Measurements from ENCODE around the gene ZNF467.

ZNF467 gene

DNA sequence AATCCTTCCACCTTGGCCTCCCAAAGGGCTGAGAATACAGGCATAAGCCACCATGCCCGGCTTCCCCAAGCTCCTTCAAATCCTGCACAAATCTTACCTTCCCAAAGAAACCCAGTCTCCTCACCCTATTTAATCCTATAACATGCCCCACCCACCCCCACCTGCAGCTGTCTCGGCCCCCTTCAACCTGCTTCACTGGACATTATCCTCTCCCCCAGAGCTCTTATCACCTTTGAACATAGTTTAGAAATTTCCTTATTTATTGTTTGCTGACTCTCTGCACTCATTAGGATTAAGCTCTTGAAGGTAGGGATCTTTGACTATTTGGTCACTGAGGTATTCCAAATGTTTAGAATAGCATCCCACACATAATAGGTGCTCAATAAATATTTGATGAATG lies 3.5 kb downstream of the ZNF467 start:
- ChIA-PET CTCF (no interaction called here), POLR2A (ENCODE audit: low non-redundant PET) (no interaction called here)
- TF ChIP-seq, protein P1, sequence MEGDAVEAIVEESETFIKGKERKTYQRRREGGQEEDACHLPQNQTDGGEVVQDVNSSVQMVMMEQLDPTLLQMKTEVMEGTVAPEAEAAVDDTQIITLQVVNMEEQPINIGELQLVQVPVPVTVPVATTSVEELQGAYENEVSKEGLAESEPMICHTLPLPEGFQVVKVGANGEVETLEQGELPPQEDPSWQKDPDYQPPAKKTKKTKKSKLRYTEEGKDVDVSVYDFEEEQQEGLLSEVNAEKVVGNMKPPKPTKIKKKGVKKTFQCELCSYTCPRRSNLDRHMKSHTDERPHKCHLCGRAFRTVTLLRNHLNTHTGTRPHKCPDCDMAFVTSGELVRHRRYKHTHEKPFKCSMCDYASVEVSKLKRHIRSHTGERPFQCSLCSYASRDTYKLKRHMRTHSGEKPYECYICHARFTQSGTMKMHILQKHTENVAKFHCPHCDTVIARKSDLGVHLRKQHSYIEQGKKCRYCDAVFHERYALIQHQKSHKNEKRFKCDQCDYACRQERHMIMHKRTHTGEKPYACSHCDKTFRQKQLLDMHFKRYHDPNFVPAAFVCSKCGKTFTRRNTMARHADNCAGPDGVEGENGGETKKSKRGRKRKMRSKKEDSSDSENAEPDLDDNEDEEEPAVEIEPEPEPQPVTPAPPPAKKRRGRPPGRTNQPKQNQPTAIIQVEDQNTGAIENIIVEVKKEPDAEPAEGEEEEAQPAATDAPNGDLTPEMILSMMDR (conservative IDR thresholded peaks at IDR 0.05; ENCODE audit: low read depth) = no peak
- H3K27ac ChIP-seq = no peak overlapping the region
- DNase-seq (ENCODE audit: low spot score) = no peak

DNA sequence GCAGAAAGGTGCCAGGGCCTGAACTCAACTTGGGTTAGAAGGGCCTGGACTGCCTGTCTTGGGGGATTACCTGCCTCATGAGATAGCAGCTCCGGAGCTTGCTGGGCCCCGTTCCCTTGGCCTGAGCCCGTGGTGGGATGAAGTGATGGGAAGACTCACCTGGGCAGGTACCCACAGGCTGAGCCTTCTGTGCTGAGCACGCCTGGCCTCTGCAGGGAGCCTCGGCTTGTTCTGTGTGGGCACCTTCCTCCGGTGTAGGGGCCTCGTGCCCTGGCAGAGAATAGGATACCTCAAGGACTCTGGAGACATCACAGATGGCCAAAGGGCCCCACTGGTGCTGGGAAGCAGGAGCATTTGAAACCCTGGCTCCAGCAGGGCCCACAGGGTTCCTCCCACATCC lies 4.5 kb downstream of the ZNF467 start:
- TF ChIP-seq, protein P1 (conservative IDR thresholded peaks at IDR 0.05; ENCODE audit: low read depth) = no peak
- ChIA-PET CTCF (no interaction called here), POLR2A (ENCODE audit: low non-redundant PET) (no interaction called here)
- no peak for DNase-seq (ENCODE audit: low spot score)
- no peak overlapping the region for H3K27ac ChIP-seq

DNA sequence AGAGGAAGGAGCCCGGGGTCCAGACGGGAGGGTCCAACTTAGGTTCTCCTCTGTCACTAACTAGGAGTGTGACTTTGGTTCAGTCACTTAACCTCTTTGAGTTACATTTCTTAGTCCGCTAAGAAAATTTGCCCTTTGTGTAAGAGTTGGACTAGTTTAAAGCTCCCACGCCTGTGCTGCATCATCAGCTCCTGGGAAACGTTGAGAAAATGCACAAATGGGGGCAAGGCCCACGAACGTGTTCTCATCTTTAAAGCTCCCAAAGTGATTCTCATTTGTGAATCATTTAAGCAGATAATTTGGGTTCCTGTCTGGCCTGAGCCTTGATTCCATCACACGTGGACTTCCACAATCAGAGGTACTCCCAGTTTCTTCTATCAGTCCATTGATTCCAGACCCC lies 6.3 kb downstream of the ZNF467 start:
- TF ChIP-seq, protein P1 (conservative IDR thresholded peaks at IDR 0.05; ENCODE audit: low read depth) = no peak
- ChIA-PET POLR2A (ENCODE audit: low non-redundant PET) (no interaction called here), CTCF (no interaction called here)
- no peak for DNase-seq (ENCODE audit: low spot score)
- H3K27ac ChIP-seq = no peak overlapping the region

DNA sequence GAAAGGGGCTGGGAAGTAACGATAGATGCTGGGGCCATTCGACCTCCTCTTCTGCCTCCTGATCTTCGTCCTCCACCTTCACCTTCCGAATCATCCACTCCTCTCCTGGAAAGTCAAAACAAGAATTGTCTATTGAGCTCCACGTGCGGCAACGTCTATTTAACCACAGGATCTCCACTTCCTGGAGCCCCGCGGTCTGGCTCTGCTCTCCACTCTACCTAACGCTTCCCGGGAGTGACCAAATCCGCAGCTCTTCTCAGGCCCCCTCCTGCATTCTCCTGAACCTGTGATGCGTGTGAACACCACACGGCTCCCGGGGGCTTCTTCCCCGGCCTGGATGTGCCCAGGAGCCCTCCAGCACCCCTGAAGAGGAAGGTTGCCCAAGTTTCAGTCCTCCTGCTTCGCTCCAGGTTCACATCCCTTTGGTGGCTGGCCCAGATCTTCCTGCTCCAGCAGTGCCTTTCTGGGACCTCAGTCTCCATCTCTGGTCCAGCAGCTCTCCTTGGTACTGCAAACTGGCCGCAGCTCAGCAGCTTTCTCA lies 7.2 kb downstream of the ZNF467 start:
- H3K27ac ChIP-seq = no peak overlapping the region
- TF ChIP-seq, protein P1 (conservative IDR thresholded peaks at IDR 0.05; ENCODE audit: low read depth) = no peak
- no peak for DNase-seq (ENCODE audit: low spot score)
- POLR2A ChIA-PET (ENCODE audit: low non-redundant PET) = no interaction called here
- CTCF ChIA-PET = interaction anchor here (0.5 to 0.7 kb wide), 2 partner anchors 15 to 260 kb away, joined by 3 read pairs; no protein-coding TSS in a partner anchor

DNA sequence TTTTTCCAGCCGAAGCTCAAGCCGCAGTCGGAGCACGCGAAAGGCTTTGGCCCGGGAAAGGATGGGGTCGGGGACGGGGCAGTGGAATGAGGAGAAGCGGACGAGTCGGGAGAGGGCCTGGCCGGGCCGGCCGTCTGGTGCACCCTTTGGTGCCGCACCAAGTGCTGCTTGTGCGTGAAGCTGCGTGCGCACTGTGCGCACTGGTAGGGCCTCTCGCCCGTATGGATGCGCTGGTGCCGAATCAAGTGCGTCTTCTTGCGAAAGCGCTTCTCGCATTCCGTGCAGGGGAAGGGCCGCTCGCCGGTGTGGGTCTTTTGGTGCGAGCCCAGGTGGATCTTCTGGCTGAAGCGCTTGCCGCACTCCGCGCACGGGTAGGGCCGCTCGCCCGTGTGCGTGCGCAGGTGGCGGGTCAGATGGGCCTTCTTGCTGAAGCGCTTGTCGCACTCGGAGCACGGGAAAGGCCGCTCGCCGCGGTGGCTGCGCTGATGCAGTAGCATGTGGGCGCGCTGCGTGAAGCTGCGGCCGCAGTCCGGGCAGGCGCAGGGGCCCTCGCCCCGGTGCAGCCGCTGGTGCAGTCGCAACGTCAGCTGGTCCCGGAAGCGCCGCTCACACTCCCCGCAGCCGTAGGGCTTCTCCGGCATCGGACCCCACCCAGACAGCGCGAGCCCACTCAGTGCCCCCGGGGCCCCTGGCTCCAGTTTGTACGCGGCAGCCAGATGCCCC lies 7.8 kb downstream of the ZNF467 start:
- CTCF ChIA-PET = interaction anchor here (0.7 kb wide), 2 partner anchors 15 to 95 kb away, joined by 3 read pairs; no protein-coding TSS in a partner anchor
- POLR2A ChIA-PET (ENCODE audit: low non-redundant PET) = no interaction called here
- TF ChIP-seq, protein P1 (conservative IDR thresholded peaks at IDR 0.05; ENCODE audit: low read depth) = no peak
- DNase-seq (ENCODE audit: low spot score) = no peak
- no peak overlapping the region for H3K27ac ChIP-seq

DNA sequence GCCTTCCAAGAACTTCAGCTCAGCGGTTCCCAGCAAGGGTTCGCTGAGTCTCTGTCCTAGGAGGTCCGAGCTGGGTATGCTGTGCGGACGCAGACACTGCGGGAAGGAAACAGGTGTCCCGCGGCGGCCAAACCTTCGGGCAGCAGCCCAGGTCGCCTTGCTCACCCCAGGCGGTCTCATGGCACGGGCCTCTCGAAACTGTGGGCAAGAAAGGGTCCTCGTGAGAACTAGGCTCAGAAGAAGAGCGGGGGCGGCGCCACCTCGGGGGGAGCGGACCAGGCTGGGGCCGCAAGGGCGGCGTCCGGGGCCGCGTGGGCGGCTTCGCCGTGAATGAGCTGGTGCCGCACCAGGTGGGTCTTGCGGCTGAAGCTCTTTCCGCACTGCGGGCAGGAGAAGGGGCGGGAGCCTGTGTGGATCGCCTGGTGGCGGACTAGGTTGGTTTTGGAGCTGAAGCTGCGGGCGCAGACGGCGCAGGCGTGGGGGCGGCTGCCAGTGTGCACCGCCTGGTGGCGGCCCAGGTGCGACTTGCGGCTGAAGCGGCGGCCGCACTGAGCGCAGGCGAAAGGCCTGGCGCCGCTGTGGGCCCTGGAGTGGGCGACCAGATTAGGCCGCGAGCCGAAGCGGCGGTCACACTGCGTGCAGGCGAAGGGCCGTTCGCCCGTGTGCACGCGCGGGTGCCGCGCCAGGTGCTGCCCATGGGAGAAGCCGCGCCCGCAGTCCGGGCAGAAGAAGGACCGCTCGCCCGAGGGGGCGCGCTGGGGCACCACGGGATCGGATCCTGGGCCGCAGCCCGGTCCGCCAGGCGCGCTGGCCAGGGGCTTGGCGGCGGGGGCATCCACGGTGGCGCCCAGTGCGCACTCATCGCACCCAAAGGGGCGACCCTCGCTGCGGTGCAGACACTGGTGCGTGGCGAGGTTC lies 8.6 kb downstream of the ZNF467 start:
- POLR2A ChIA-PET (ENCODE audit: low non-redundant PET) = no interaction called here

More for the DNA sequence above, 8.6 kb downstream of the ZNF467 start:
- DNase-seq (ENCODE audit: low spot score) = peak; percentile 15
- TF ChIP-seq, protein P1 (conservative IDR thresholded peaks at IDR 0.05; ENCODE audit: low read depth) = no peak
- CTCF ChIA-PET = interaction anchor here (0.7 kb wide), 1 partner anchor 94 kb away, joined by 3 read pairs; no protein-coding TSS in a partner anchor
- no peak overlapping the region for H3K27ac ChIP-seq
